Stimulated activated CD4-positive, alpha-beta T cell treated with anti-CD3 and anti-CD28 coated beads, TNF-alpha, amount 100 ng/mL, for 48 hours (primary cell): ENCODE results near the gene FGF21.
"Not testable (repeated sequence)": the region's sequence is repeated elsewhere in the genome, so short reads cannot be mapped to it uniquely, and the experiment has no call there.

Experiments used
- DNase-seq, 3 donors: peaks; one replicate each; pipeline ENCODE4 v3.0.0-alpha.2; 2020; ENCODE audit warnings: low read depth in 3 of 3

FGF21 gene, protein sequence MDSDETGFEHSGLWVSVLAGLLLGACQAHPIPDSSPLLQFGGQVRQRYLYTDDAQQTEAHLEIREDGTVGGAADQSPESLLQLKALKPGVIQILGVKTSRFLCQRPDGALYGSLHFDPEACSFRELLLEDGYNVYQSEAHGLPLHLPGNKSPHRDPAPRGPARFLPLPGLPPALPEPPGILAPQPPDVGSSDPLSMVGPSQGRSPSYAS

DNA sequence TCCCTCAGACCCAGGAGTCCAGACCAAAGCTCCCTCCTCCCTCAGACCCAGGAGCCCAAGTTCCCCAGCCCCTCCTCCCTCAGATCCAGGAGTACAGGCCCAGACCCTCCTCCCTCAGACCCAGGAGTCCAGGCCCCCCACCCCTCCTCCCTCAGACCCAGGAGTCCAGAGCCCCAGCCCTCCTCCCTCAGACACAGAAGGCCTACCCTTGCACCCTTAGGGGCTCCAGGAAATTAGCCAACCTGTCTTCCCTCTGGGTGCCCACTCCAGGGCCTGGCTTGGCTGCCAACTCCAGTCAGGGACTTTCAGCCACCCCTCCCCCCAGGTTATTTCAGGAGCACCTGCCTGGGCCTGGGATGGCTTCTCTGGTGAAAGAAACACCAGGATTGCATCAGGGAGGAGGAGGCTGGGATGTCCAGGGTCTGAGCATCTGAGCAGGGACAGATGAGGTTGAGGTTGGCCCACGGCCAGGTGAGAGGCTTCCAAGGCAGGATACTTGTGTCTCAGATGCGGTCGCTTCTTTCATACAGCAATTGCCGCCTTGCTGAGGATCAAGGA is at the start of gene FGF21:
TSS of gene FGF21 (plus strand) at position 441 of the 558 bp plus-strand sequence. CDS start 713 bp downstream, outside the sequence.
- DNase-seq = no peak

DNA sequence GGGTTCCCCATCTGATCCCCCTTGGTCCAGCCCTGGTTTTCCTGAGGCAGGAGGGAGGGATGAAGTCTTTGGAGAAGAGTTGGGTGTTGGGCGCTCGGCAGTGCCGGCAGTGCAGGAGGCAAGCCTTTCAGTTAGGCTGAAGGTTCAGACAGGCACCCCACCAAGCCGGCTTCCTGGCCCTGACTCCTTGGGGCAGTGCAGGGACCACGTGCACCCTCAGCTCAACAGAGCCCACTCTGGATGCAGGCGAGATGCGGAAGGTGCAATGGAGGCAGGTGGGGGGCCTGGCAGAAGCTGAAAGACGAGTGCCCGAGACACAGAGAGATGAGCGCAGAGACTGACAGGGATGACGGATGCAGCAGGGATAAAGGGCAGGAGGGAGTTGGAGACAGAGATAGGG is 46.9 kb upstream of the FGF21 start:
- DNase-seq = no peak

DNA sequence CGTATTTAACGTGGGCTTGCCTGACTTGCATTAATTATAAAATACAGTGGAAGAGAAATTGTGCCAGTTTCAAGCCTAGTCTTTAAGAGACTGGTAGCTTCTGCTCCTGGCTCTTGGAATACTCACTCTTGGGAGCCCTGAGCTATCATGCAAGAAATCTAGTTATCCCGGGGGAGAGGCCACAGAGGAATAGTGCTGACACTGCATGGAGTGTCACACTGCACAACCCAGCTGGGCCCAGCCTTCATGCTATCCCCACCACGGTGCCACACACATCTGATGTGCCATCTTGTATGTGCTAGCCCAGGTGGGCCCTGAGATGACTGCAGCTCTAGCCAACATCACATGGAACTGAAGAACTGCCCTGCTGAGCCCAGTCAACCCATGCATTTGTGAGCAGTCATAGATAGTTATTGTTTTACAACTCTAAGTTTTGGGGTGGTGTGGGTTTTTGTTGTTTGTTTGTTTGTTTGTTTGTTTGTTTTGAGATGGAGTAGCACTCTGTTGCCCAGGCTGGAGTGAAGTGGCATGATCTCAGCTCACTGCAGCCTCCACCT is 44.1 kb upstream of the FGF21 start:
- DNase-seq = no peak

DNA sequence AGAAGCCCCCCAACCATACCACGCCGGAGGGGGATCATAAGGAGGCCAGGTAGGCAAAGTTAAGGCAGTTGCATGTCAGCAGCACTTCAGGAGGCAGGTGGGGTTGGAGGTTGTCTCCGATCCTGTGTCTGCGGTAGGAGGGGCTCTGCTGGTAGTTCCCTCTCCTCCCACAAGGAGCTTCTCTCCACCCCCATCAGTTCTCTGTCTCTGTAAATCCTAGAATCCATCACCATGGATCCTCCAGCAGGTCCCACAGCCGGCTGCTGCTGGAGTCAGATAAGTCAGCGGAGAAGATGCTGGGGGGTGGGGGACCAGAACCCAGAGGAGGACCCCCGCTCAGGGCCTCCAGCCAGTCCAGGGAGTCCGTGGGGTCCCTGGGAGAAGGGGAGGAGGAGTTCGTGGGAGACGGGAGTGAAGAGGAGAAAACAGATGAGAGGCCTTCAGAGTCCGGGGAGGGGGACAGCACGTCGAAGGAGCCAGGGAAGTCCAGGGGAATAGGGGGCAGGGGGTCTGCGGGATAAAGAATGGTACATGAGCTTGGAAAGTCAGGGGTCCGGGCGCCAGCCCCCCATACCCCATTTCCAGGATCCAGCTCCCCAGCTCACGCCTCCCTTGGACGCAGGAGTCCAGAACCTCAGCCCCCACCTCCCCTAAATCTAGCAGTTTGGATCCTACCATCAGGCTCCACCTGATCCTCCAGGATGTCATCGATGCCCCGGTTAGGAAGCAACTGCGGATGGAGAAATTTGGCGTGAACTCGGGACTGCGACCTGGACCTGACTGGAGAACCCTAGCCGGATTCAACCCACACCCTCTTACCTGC is 42.1 kb upstream of the FGF21 start:
- DNase-seq = no peak

DNA sequence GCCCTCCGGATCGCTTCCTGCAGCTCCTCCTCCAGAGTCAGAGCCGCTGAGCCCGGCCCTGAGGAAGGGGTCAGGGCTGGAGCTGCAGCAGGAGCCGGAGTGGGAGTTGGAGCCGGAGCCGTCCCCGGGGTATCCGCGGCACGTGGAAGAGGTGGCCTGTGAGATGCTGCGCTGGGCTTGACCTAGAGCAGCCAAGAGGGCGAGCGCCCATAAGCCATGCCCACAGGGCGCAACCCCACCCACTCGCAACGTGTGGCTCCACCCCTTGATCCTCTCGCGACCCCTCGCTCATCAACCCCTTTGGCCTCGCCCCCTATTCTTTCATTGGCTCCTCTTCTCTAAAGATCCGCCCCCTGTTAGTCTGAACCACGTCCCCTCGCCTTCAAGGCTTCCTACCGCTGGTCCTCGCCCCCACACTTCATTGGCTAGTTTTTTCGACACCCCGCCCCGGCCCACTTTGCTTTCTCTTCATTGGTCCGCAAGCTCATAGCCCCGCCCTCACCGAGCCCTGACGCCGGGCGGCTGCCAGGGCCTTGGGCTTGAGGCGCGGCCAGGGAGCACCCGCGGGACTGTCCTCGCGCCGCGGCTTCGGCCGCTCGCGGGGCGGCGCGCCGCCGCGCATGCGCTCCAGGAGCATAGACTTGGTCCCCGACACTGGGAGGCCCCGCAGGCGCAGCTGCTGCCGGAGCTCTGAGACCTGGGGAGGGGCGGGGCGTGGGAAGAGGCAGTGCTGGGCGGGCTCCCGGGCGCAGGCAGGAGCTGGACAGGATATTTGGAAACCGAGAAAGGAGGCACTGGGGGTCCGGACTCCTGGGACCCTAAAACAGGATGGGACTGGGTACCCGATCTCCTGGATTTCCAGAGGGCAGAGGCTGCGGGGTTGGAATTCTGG is 41.2 kb upstream of the FGF21 start:
- peak; percentile 97 to 98 (median 97) for DNase-seq

DNA sequence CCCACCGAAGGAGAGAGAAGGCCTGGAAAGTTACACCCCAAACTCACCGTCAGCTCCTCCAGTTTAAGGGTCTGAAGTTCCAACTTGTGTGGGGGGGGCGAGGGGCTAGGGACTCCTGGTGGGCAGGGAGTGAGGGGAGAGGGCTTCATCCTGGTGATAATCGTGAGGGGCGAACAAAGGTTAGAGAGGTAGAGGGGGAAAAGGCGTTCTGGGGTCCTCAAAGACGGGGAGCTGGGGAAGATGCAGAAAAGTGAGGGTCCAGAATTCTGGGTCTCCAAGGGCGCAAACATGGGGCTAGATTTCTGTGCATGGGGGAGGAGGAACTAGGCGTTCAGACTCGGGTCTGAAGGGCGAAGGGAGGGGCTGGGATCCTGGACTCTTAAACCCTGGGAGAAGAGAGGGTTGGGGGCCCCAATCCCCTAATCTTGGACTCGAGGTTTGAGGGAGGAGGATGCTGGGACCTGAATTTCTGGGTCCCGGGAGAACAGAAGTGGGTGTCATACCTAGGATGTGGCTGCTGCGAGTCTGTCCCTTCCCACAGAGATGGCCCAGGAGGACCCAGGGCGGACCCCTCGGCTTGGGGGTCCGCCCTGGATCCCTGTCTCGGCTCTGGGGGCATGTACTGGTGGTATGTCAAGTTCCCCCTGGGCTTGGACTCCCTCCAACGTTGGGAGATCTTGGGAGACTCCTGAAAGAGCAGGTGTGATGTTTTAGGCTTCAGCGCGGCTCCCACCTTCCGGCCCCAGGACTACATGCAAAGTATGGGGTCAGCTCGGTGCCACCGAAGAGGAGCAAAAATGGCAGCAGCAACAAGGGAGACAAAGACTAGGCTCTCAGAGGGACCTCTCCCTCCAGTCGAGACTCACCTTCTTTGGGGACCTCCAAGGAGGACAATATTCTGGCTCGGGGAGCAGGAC is 40.3 kb upstream of the FGF21 start:
- DNase-seq = no peak

DNA sequence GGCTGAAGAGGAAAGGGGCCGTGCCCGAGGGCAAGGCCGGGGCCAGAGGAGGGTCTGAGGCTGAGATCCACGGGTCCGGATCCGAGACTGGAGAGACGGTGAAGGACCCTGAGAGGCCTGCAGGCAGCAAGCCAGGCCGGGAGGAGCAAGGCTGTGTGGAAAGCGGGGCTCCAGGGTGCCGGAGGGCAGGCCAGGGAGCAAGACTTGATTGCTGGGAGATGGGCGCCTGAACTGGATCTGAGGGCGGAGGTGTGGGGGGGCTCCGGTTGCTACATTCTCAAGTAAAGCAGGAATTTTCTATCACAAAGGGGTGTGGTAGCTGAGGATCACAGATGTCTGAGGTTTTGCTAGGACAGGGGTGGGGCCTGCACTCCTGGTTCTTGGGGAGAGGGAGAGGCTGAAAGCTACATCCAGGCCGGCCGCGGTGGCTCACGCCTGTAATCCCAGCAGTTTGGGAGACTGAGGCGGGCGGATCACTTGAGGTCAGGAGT is 39.6 kb upstream of the FGF21 start:
- DNase-seq = no peak

DNA sequence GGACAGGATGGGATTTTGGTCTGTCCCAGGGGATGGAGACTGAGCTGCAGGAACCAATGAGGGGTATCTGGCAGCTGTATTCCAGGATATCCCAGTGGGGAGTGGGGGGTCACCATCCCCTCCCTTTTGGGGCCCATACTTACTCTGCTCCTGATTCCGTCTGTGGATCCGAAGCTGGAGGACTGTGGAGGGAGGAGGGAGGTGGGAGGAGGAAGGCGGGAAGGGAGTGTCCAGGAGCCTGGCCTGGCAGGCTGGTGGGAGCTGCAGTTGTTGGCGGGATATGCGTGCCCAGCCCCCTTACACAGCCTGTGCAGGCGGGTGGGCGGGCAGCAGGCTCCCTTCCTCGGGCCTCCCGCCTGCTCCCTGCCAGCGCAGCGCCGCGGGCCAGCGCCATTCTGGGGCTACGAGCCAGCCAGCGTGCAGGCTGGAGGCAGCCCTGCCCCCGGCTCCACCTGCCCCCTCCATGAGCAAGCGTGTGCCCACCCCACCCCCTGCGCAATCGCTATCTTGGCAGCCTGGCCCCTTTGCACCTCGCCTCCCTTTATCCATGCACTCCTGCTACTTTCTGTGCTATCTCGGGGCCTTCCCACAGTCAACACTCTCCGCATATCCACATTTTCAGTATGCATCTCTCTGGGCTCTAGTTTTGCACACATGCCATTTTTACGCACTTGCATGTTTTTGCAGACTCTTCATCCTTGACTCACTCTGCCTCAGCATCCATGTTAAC is 38.6 kb upstream of the FGF21 start:
- no peak for DNase-seq

DNA sequence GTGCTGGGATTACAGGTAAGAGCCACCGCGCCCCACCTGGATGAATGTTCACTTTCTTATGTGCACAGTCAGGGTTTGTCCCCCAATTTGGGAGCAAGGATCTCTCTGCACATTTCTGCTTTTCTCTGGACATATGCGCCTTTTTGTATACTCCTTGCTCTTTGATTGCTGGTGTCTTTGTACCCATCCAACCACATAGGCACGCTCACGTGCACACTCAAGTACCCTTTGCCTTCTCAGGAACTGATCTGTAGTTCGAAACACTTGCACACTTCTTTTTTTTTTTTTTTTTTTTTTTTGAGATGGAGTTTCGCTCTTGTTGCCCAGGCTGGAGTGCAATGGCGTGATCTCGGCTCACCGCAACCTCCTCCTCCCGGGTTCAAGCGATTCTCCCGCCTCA is 37.2 kb upstream of the FGF21 start:
- DNase-seq = not testable (repeated sequence)

DNA sequence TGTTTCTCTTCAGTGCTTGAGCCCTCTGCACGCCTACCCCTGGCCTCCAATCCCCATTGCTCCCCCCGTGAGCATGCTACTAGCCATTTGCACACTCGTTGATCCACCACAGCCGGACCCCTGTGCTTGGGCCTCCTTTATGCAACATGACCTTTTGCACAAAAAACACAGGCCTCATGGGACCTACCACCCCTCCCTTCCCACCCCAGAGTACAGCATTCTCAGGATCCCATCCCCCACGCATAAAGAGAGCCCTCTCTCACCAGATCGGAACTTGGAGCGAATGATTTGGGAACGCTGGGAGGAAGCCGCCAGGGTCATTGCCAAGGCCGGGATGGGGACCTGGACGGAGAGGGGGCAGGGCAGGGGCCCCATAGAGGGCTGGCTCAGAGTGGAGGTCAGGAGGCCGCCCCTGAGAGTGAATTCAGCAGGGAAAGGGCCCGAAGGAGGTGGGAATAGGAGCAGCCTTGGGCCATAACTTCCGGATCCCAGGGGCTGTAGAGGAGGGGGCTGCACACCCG is 36.6 kb upstream of the FGF21 start:
- no peak for DNase-seq

DNA sequence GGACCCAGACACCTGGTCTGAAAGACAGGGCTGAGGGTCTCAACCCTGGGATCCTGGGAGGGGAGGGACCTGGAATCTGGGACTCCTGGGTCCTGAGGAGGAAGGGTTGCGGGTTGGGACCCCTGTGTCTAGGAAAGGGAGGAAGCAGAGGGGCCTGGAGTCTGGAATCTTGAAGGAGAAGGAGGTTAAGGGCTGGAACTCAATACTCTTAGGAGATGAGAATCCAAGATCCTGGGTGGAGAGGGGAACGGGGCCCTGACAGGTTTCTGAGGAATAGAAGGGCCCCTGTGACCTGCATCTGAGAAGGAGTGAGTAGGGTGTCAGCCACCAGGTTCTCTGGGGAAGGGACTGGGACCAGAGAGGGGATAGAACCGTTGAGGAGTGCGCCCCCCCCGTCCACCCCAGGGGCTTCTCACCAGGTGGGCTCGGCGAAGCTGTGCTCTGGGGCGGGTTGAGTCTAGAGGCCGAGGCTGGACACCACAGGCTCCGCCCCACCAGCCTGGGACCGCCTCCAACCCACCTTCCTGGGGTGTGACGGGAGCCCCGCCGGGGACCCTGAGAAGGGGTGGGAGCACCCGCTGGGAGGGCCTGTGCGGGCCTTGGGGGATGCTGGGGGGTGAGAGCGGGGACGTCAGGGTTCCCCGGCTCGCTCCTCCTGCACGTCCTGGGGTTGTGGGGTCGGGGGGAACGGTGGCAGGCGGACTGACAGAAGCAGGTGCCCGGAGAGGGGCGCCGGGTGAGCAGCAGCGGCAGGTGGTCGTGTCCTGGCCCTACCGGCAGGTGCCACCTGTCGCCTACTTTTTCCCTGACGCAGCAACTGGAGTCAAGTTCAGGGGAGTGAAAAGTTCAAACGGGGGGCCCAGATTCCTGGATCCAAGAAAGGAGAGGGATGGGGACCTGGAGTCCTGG is 35.8 kb upstream of the FGF21 start, which contains the start of gene MAMSTR:
TSS of gene MAMSTR (minus strand) at position 463 of the 909 bp plus-strand sequence. CDS start 694 bp downstream, outside the sequence.
- DNase-seq = no peak

DNA sequence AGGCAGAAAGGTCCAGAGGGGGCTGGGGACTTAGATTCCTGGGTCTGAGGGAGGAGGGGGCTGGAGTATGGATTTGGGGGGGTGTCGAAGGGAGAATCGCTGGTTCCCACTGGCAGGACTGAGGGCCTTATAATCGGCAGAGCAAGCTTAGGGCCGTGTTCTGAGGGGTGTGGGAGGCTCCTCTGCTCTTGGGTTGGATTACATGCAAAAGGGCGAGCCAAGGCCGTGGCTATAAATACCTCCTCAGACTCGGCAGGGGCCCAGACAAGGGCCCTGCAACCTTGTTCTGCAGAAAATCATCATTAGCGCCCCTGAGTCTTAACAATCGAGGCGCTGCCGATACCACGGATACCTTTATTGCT is 35.1 kb upstream of the FGF21 start:
- no peak for DNase-seq

DNA sequence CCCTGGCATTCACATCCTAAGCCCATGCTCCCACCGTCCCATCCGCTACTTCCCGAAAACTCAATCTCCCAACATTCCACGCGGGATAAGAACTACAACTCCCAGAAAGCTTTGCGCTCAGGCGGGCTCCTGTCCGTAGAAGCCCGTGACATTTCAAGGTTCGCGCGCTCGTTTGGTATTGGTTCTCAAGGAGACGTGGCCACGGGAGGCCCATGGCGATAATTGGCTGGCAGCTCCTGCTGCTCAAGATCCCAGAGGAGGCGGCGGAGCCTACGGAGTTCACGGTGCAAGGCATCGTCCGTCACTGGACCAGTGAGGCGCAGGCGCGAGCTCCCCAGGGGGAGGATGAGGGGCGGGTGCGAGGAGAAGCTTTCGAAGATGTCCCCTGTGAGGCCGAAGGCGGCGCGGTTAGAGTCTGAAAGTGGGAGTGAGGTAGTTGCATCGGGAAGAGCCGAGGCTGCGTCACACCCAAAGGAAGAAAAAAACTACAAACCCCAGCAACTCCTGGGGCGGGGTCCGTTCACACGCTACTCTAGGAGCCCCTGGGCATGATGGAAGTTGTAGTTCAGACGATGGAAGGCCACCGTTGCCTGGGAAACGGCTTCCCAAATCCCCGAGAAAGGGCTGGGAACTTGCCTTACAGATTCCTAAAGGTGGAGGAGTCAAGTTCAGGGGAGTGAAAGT is 34.6 kb upstream of the FGF21 start:
- peak; percentile 87 to 92 (median 90) for DNase-seq

DNA sequence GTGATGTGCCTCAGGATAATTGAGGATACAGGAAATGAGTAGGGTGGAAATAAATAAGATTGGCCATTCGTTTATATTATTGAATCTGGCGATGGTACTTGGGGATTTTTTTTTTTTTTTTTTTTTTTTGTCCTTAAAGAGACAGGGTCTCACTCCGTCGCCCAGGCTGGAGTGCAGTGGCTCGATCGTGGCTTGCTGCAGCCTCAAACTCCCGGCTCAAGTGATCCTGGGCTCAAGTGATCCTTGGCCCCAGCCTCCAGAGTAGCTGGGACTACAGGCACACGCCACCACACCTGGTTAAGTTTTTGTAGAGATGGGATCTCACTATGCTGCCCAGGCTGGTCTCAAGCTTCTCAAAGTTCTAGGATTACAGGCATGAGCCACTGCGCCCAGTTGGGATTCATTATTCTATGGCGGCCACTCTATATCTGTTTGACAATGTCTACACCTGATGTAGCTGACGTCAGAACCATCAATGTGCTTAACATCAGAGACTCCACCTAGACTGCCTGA is 33.1 kb upstream of the FGF21 start:
- DNase-seq = no peak

DNA sequence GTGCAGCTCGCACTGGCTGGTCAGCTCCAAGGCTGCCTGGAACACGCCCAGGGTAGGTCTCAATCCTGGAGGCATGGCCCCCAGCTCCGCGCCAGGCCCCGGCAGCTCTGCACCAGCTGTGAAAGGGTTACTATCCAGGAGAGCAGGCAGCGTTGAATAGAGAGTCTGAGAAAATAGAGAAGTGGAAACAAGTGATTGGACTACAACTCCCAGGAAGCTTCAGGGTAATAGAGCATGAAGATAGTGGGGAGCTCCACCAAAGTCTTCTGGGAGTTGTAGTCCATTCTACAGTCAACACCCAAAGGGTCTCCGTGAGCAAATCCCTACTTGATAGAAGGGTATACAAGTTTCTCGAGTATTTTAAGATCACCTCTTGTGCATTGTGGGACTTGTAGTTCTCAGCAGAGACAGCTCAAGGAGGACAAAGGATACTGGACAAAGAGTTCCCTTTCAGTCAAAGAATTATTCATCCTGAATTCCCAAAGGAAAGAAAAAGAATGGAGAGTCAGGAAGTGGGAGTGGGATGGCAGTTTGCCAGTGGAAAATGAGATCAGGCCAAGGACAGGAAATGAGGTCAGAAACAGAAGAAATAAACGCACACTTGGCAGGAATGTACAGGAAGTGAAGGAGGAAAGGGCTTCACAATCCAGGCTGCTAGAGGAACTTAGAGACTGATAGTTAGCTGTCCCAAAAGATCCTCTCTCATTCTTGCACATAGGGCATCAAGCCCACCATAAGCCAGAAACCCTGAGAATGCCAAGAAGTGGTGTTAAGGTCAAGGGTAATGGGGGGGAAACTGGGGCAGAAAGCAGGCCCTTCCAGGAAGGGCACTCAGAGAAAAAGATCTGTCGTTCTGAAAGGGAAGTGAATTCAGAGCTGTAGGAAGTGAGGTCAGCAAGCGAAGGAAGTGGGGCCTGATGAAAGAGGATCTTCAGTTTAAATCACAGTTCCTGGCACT is 30.2 kb upstream of the FGF21 start:
- no peak for DNase-seq

DNA sequence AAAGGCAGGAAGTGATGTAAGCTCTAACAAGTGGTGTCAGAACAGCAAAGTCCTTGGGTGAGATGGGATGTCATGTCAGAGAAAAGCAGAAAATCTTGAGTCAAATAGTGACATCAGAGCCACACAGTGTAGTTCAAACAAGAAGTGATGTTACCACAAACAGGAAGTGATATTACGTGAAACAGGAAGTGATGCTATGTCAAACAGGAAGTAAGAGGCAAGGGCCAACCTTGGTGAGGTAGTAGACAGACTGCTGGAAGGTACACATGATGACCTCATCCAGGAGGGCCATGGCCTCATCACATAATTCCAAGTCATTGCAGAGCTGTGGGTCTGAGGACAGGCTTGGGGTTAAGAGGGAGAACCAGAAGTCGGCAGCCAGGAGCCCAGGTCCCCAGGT is 28.8 kb upstream of the FGF21 start:
- DNase-seq = no peak
